Osteocyte (in vitro differentiated cells): ENCODE data around the gene RABGAP1L. TPM values are rescaled to one million over a fixed set of nuclear protein-coding genes. Genes with fewer than 3 reads are reported as not detected.

Source experiments
- DNase-seq: peaks from one replicate; pipeline ENCODE4 v3.0.0; 2021; ENCODE audit warnings: mixed read lengths; ENCODE audit not compliant: unreplicated experiment; ENCODE audit errors: extremely low spot score
- H3K27ac Mint-ChIP-seq: one replicate; pipeline ENCODE4 v1.8.0; 2021; ENCODE audit warnings: mild to moderate bottlenecking, mixed read lengths; ENCODE audit not compliant: unreplicated experiment
- H3K27me3 Mint-ChIP-seq: one replicate; pipeline ENCODE4 v1.8.0; 2021; ENCODE audit warnings: mixed read lengths; ENCODE audit not compliant: unreplicated experiment
- H3K36me3 Mint-ChIP-seq: one replicate; pipeline ENCODE4 v1.8.0; 2021; ENCODE audit warnings: mixed read lengths; ENCODE audit not compliant: unreplicated experiment
- H3K4me1 Mint-ChIP-seq: one replicate; pipeline ENCODE4 v1.8.0; 2021; ENCODE audit warnings: mixed read lengths; ENCODE audit not compliant: unreplicated experiment
- H3K4me3 Mint-ChIP-seq: one replicate; pipeline ENCODE4 v1.8.0; 2021; ENCODE audit warnings: mild to moderate bottlenecking, moderate library complexity, mixed read lengths; ENCODE audit not compliant: unreplicated experiment
- H3K9me3 Mint-ChIP-seq: one replicate; pipeline ENCODE4 v1.8.0; 2021; ENCODE audit warnings: mixed read lengths; ENCODE audit not compliant: unreplicated experiment
- CTCF ChIP-seq: fragments of 200-600 bp; sonication (generic); IDR thresholded peaks from 2 replicates; pipeline ENCODE4 v1.5.0; 2021; ENCODE audit warnings: antibody characterized with exemption, mild to moderate bottlenecking, moderate library complexity
- total RNA-seq: library from RNA; stranded (reverse); gene quantifications from 2 replicates; pipeline ENCODE4 v1.2.1, GENCODE V29; 2021

Gene RABGAP1L
- total RNA-seq, 1 donor from 2014 or later, result 29.3 TPM

GRCh38 chr1:174900317-174900716 is 741.0 kb downstream of the RABGAP1L start:
- H3K36me3 Mint-ChIP-seq, result no peaks in the 10 kb centered on the region
- H3K4me3 Mint-ChIP-seq, result no peak overlapping the region
- H3K27ac Mint-ChIP-seq, result no peak overlapping the region
- H3K9me3 Mint-ChIP-seq, result peaks cover 7% of the 10 kb centered on the region
- no peak for DNase-seq
- H3K4me1 Mint-ChIP-seq, result no peaks in the 10 kb centered on the region
- no peaks in the 10 kb centered on the region for H3K27me3 Mint-ChIP-seq
- TF ChIP-seq CTCF, result no peak

DNA sequence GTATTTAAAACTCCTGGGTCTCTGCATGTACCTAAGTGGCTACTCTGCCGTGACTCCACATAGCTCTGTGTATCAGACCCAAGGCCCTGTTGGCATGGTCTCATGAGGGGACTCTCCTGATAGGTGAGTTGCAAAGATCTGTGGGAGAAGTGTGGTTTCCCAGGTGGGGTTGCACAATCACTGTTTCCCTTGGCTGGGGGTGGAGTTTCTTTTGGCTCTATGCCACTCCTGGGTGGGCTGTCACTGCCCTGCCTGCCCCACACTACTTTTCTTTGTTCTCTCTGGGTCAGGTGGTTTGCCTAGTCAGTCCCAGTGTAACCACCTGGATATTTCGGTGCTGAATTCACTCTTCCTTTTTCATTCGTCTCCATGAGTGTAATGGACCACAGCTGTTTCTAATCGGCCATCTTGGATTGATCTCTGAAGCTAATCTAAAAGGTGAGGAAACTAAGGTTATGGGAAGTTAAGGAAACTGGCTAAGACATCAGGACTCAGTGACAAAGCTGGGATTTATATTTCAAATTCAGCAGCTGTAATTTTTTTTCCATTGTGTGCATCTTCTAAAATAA is 743.3 kb downstream of the RABGAP1L start:
- Mint-ChIP-seq H3K36me3 (no peaks in the 10 kb centered on the region), H3K4me3 (no peak overlapping the region), H3K9me3 (peaks cover 7% of the 10 kb centered on the region), H3K27ac (no peak overlapping the region), H3K27me3 (no peaks in the 10 kb centered on the region), H3K4me1 (no peaks in the 10 kb centered on the region)
- no peak for DNase-seq
- no peak for TF ChIP-seq CTCF

GRCh38 chr1:174911606-174912005 is 752.3 kb downstream of the RABGAP1L start:
- no peaks in the 10 kb centered on the region for H3K9me3 Mint-ChIP-seq
- no peaks in the 10 kb centered on the region for H3K27me3 Mint-ChIP-seq
- TF ChIP-seq CTCF, result no peak
- DNase-seq, result no peak
- no peak overlapping the region for H3K4me3 Mint-ChIP-seq
- no peaks in the 10 kb centered on the region for H3K36me3 Mint-ChIP-seq
- H3K4me1 Mint-ChIP-seq, result peaks cover 3% of the 10 kb centered on the region
- no peak overlapping the region for H3K27ac Mint-ChIP-seq

- TF ChIP-seq CTCF, result no peak
- H3K27ac Mint-ChIP-seq, result no peak overlapping the region
- no peaks in the 10 kb centered on the region for H3K9me3 Mint-ChIP-seq
- peaks cover 3% of the 10 kb centered on the region for H3K4me1 Mint-ChIP-seq
- H3K4me3 Mint-ChIP-seq, result no peak overlapping the region
- DNase-seq, result no peak
- no peaks in the 10 kb centered on the region for H3K27me3 Mint-ChIP-seq
- no peaks in the 10 kb centered on the region for H3K36me3 Mint-ChIP-seq
These were observed 752.9 kb downstream of the RABGAP1L start for GRCh38 chr1:174912264-174912663.

GRCh38 chr1:174913225-174913903 is 754.0 kb downstream of the RABGAP1L start:
- no peaks in the 10 kb centered on the region for H3K27me3 Mint-ChIP-seq
- no peak overlapping the region for H3K4me3 Mint-ChIP-seq
- DNase-seq, result no peak
- no peak for TF ChIP-seq CTCF
- H3K9me3 Mint-ChIP-seq, result no peaks in the 10 kb centered on the region
- no peak overlapping the region for H3K27ac Mint-ChIP-seq
- H3K36me3 Mint-ChIP-seq, result no peaks in the 10 kb centered on the region
- peaks cover 3% of the 10 kb centered on the region for H3K4me1 Mint-ChIP-seq
